Panc1 (cell line): ENCODE data around the gene YY1. TPM values are rescaled to one million over a fixed set of nuclear protein-coding genes. Genes with fewer than 3 reads are reported as not detected.

ENCODE experiments used
- ATAC-seq: fragments of 200-7000 bp; cut with Tn5 transposase; 2 replicates; pipeline ENCODE4 v1.9.1; 2020; ENCODE audit warnings: mild to moderate bottlenecking, moderate library complexity
- BruUV-seq: library from RNA; stranded (reverse); fragments of 400-500 nt; replicated peaks from 2 replicates; lab custom pipeline; 2021; lab: Mats Ljungman, UMichigan
- CTCF ChIA-PET: fragments of 300-600 bp; sonication (Branson Sonifier 250); formaldehyde crosslinking; loops from one replicate; lab custom pipeline; 2022; ENCODE audit warnings: antibody characterized with exemption; lab: Charles Lee
- POLR2A ChIA-PET: fragments of 300-600 bp; sonication (Branson Sonifier 250); formaldehyde crosslinking; loops from one replicate; lab custom pipeline; 2022; ENCODE audit warnings: antibody characterized with exemption; lab: Charles Lee
- DNase-seq: peaks from one replicate; pipeline ENCODE4 v3.0.0-alpha.2; 2010; ENCODE audit warnings: low read depth, low spot score
- H3K27ac ChIP-seq: 2 replicates; pipeline ENCODE4 v1.5.1; 2011; ENCODE audit warnings: mild to moderate bottlenecking, low read length, inconsistent platforms
- H3K27me3 ChIP-seq: fragments of 200-500 bp; sonication (Bioruptor generic); 2 replicates; pipeline ENCODE4 v1.6.0; 2014; ENCODE audit warnings: low read length, inconsistent platforms; ENCODE audit not compliant: control insufficient read depth, insufficient read depth
- H3K36me3 ChIP-seq: fragments of 200-500 bp; sonication (Bioruptor generic); 2 replicates; pipeline ENCODE4 v1.5.1; 2014; ENCODE audit warnings: inconsistent platforms, mild to moderate bottlenecking, low read length, moderate library complexity; ENCODE audit not compliant: control insufficient read depth, insufficient read depth
- H3K4me1 ChIP-seq: 2 replicates; pipeline ENCODE4 v1.5.1; 2011; ENCODE audit warnings: inconsistent platforms, mild to moderate bottlenecking, low read length, moderate library complexity; ENCODE audit not compliant: control insufficient read depth, insufficient read depth
- H3K4me3 ChIP-seq, 2 experiments: 2 replicates each; pipeline ENCODE4 v1.5.1; 2011 to 2012; ENCODE audit warnings: low read depth in 2 of 2, low read length in 2 of 2, mild to moderate bottlenecking in 2 of 2, inconsistent platforms in 1 of 2, moderate library complexity in 1 of 2
- H3K9me3 ChIP-seq: fragments of 200-500 bp; sonication (Bioruptor generic); 2 replicates; pipeline ENCODE4 v1.5.1; 2014; ENCODE audit warnings: low read depth, mild to moderate bottlenecking, inconsistent platforms, low read length, moderate library complexity; ENCODE audit not compliant: control insufficient read depth, insufficient read depth
- POLR2AphosphoS5 ChIP-seq: IDR thresholded peaks from 2 replicates; pipeline ENCODE4 v1.6.1; 2012; ENCODE audit warnings: mild to moderate bottlenecking, low read depth, low read length, moderate library complexity
- SIN3A ChIP-seq: IDR thresholded peaks from 2 replicates; pipeline ENCODE4 v1.6.1; 2012; ENCODE audit warnings: low read depth, mild to moderate bottlenecking, low read length, moderate library complexity, borderline replicate concordance; ENCODE audit not compliant: insufficient read depth
- TCF7L2 ChIP-seq: IDR thresholded peaks from 2 replicates; pipeline ENCODE4 v1.6.1; 2011; ENCODE audit warnings: mild to moderate bottlenecking, low read depth, low read length, inconsistent platforms
- in situ Hi-C: cut with HindIII; loops from 2 replicates; pipeline ENCODE4 v1.10.0; 2016; ENCODE audit warnings: low sequenced_read_pairs, low pct_unique_long_range_greater_than_20kb
- intact Hi-C: fragments of 100-400 bp; cut with micrococcal nuclease; formaldehyde crosslinking; loops from one replicate; pipeline ENCODE4 v1.10.0; 2022; ENCODE audit not compliant: unreplicated experiment
- total RNA-seq: library from RNA; stranded (reverse); gene quantifications from one replicate; pipeline ENCODE4 v1.2.1, GENCODE V29; 2021; ENCODE audit not compliant: unreplicated experiment
- TF ChIP-seq, protein P1 (sequence below), 2 experiments: IDR thresholded peaks; 2 replicates each; pipeline ENCODE4 v1.6.1; 2011 to 2012; ENCODE audit warnings: low read depth in 2 of 2, control low read depth in 1 of 2, low read length in 1 of 2, mild to moderate bottlenecking in 1 of 2, moderate library complexity in 1 of 2; ENCODE audit not compliant: insufficient read depth in 1 of 2
- TF ChIP-seq, protein P2 (sequence below): fragments of 450-650 bp; IDR thresholded peaks from 2 replicates; pipeline ENCODE4 v1.5.1; 2017; ENCODE audit warnings: mild to moderate bottlenecking

The YY1 gene
- total RNA-seq, 1 experiment from 2014 or later, result 71.3 TPM

DNA sequence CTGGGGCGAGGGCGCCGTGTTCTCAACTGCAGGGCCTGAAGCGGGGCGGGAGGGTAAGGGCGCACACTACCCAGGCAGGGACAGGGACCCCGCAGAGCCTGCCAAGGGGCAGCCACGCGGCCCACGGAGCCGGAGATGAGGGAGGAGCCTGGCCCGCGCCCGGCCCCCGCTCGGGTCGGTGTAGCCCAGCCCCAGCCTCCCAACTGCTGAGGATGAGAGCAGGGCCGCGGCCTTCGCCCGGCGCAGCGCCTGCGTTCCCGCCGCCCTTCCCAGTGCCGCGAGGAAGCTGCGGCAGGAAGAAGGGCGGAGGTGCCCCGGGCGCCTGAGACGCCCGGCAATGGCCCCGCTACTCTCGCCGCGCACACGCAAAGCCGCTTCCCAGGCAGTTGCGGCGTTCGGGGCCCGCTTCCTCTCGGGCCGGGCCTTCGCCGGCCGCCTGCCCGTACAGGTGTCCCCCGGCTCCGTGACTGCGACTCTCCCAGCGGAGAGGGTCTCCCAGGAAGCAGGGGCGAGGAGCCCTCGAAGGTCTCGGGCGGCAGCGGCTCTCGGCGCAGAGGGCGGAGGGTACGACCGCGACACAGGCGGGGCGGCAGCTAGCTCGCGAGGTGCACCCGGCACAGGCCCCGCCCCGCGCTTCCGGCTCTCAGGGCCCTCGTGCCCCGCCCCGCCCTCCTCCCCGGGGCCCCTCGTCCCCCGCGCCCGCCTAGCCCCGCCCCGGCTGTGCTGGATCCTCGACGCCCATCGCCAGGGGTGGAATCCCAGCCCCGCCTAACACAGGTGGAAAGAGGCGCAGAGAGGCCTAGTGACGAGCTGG lies 24.8 kb upstream of the YY1 start:
- H3K27me3 ChIP-seq, result no peaks in the 10 kb centered on the region

DNA sequence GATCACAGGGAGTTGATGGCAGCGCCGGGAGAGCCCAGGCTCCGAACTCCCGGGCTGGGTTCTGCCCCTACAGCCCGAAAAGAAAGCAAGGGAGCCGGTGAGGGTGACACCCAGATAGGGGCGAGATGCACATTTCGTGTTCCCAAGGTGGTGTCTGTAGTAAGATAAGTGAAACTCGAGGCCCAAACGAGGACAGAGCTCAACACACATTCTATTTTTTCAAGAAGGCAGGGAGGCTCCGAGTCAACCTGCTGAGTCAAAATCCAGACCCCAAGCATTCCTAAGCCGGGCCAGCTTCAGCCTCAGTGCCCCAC lies 24.2 kb upstream of the YY1 start:
- intact Hi-C loops, result no loop called here
- no TSS peak for BruUV-seq
- ATAC-seq (no peak), DNase-seq (no peak)
- Histone ChIP-seq H3K4me1 (peaks cover 22% of the 10 kb centered on the region), H3K36me3 (no peaks in the 10 kb centered on the region), H3K27ac (peak overlapping the region; percentile 84), H3K4me3 (peak overlapping the region; percentile 66 to 69), H3K9me3 (no peaks in the 10 kb centered on the region), H3K27me3 (no peaks in the 10 kb centered on the region)
- no peak for TF ChIP-seq TCF7L2
- TF ChIP-seq SIN3A, result no peak
- TF ChIP-seq, protein P1, sequence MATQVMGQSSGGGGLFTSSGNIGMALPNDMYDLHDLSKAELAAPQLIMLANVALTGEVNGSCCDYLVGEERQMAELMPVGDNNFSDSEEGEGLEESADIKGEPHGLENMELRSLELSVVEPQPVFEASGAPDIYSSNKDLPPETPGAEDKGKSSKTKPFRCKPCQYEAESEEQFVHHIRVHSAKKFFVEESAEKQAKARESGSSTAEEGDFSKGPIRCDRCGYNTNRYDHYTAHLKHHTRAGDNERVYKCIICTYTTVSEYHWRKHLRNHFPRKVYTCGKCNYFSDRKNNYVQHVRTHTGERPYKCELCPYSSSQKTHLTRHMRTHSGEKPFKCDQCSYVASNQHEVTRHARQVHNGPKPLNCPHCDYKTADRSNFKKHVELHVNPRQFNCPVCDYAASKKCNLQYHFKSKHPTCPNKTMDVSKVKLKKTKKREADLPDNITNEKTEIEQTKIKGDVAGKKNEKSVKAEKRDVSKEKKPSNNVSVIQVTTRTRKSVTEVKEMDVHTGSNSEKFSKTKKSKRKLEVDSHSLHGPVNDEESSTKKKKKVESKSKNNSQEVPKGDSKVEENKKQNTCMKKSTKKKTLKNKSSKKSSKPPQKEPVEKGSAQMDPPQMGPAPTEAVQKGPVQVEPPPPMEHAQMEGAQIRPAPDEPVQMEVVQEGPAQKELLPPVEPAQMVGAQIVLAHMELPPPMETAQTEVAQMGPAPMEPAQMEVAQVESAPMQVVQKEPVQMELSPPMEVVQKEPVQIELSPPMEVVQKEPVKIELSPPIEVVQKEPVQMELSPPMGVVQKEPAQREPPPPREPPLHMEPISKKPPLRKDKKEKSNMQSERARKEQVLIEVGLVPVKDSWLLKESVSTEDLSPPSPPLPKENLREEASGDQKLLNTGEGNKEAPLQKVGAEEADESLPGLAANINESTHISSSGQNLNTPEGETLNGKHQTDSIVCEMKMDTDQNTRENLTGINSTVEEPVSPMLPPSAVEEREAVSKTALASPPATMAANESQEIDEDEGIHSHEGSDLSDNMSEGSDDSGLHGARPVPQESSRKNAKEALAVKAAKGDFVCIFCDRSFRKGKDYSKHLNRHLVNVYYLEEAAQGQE (IDR thresholded peaks at IDR 0.05; ENCODE audit: insufficient read depth in 1 of 2, low read depth in 2 of 2, low read length in 1 of 2), result no peak
- no peak for TF ChIP-seq POLR2AphosphoS5
- TF ChIP-seq, protein P2, sequence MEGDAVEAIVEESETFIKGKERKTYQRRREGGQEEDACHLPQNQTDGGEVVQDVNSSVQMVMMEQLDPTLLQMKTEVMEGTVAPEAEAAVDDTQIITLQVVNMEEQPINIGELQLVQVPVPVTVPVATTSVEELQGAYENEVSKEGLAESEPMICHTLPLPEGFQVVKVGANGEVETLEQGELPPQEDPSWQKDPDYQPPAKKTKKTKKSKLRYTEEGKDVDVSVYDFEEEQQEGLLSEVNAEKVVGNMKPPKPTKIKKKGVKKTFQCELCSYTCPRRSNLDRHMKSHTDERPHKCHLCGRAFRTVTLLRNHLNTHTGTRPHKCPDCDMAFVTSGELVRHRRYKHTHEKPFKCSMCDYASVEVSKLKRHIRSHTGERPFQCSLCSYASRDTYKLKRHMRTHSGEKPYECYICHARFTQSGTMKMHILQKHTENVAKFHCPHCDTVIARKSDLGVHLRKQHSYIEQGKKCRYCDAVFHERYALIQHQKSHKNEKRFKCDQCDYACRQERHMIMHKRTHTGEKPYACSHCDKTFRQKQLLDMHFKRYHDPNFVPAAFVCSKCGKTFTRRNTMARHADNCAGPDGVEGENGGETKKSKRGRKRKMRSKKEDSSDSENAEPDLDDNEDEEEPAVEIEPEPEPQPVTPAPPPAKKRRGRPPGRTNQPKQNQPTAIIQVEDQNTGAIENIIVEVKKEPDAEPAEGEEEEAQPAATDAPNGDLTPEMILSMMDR, result no peak
- in situ Hi-C loops, result no loop called here
- ChIA-PET CTCF (no interaction called here), POLR2A (interaction anchor here (0.6 kb wide), 1 partner anchor 134 kb away, joined by 3 read pairs; no protein-coding TSS in a partner anchor)

More for the DNA sequence above, 24.8 kb upstream of the YY1 start:
- H3K36me3 ChIP-seq, result no peaks in the 10 kb centered on the region
- intact Hi-C loops (no loop called here), in situ Hi-C loops (no loop called here)
- peaks cover 22% of the 10 kb centered on the region for H3K4me1 ChIP-seq
- H3K27ac ChIP-seq, result peak overlapping the region; percentile 84
- no TSS peak for BruUV-seq
- H3K4me3 ChIP-seq, result peak overlapping the region; percentile 66 to 69
- POLR2A ChIA-PET, result interaction anchor here (0.6 kb wide), 1 partner anchor 133 kb away, joined by 3 read pairs; no protein-coding TSS in a partner anchor
- DNase-seq, result no peak
- TF ChIP-seq, protein P2, result no peak
- TF ChIP-seq POLR2AphosphoS5 (peak; percentile 76), SIN3A (0 out of 2 replicates have a peak, but pooled peaks have one; percentile 42)
- peak; percentile 96 for ATAC-seq
- CTCF ChIA-PET, result no interaction called here
- H3K9me3 ChIP-seq, result no peaks in the 10 kb centered on the region
